HepG2 (cell line): ENCODE data around the gene KIAA1958. TPM values are rescaled to one million over a fixed set of nuclear protein-coding genes. Genes with fewer than 3 reads are reported as not detected.
A peak's percentile ranks its signal among the peaks of the same experiment; 100 is the strongest.

ENCODE experiments used
- ZNF12 ChIP-seq: sonication (generic); formaldehyde crosslinking; IDR thresholded peaks from 2 replicates; pipeline ENCODE4 v1.5.0; 2020; ENCODE audit warnings: missing genetic modification reagents
- ZNF264 ChIP-seq: sonication (generic); formaldehyde crosslinking; IDR thresholded peaks from 2 replicates; pipeline ENCODE4 v1.4.0; 2020; ENCODE audit warnings: missing genetic modification reagents
- ZNF776 ChIP-seq: sonication (generic); formaldehyde crosslinking; IDR thresholded peaks from 2 replicates; pipeline ENCODE4 v1.4.0; 2020; ENCODE audit warnings: mild to moderate bottlenecking, missing genetic modification reagents
- polyA plus RNA-seq, 8 experiments: library from polyadenylated mRNA; depleted of rRNA in 3 of 8; stranded (reverse) in 7 of 8; unstranded in 1 of 8; fragments of >200 nt; fragmentation: Illumina TruSeq in 4 of 8; extraction: Trizol in 4 of 8; gene quantifications; 2 replicates each; pipeline versions ENCODE4 v1.2.1 to v1.2.3, GENCODE V29; 2011 to 2016; ENCODE audit warnings: low read depth in 4 of 8, missing spikeins in 1 of 8, mixed read lengths in 1 of 8; ENCODE audit not compliant: insufficient read depth in 1 of 8
- total RNA-seq, 5 experiments: library from RNA; depleted of rRNA; stranded (reverse); fragments of >200 nt; fragmentation: Illumina TruSeq; extraction: Trizol; gene quantifications; 2 replicates each; pipeline ENCODE4 v1.2.3, GENCODE V29; 2016; ENCODE audit warnings: low read depth in 1 of 5
- TF ChIP-seq, protein P1 (sequence below), 2 experiments: IDR thresholded peaks; 2 replicates each; pipeline ENCODE4 v1.6.1; 2011 to 2012; ENCODE audit warnings: low read length in 2 of 2, borderline replicate concordance in 1 of 2, low read depth in 1 of 2, mild to moderate bottlenecking in 1 of 2, moderate library complexity in 1 of 2
- TF ChIP-seq, protein P2 (sequence below): sonication (generic); formaldehyde crosslinking; IDR thresholded peaks from 2 replicates; pipeline ENCODE4 v1.4.0; 2020; ENCODE audit warnings: low read depth, mild to moderate bottlenecking, missing genetic modification reagents
- TF ChIP-seq, protein P3 (sequence below): sonication (generic); formaldehyde crosslinking; IDR thresholded peaks from 2 replicates; pipeline ENCODE4 v1.8.0; 2022; ENCODE audit warnings: missing genetic modification reagents, mild to moderate bottlenecking, moderate library complexity, borderline replicate concordance
- TF ChIP-seq, protein P4 (sequence below): sonication (generic); formaldehyde crosslinking; conservative IDR thresholded peaks from 2 replicates; pipeline ENCODE4 v1.4.0; 2020; ENCODE audit warnings: missing genetic modification reagents
- TF ChIP-seq, protein P5 (sequence below): sonication (generic); formaldehyde crosslinking; IDR thresholded peaks from 2 replicates; pipeline ENCODE4 v1.5.1; 2020; ENCODE audit warnings: mild to moderate bottlenecking, moderate library complexity, missing genetic modification reagents
- TF ChIP-seq, protein P6 (sequence below): IDR thresholded peaks from 2 replicates; pipeline ENCODE4 v1.6.1; 2016; ENCODE audit warnings: low read depth
- TF ChIP-seq, protein P7 (sequence below): sonication (generic); formaldehyde crosslinking; IDR thresholded peaks from 2 replicates; pipeline ENCODE4 v1.5.1; 2020; ENCODE audit warnings: missing genetic modification reagents, mild to moderate bottlenecking, borderline replicate concordance
- TF ChIP-seq, protein P8 (sequence below): sonication (generic); formaldehyde crosslinking; IDR thresholded peaks from 2 replicates; pipeline ENCODE4 v1.8.0; 2022; ENCODE audit warnings: mild to moderate bottlenecking, missing genetic modification reagents, moderate library complexity

The KIAA1958 gene
- total and polyA plus RNA-seq, 2 of the 13 experiments (the other 11 are each of a cell fraction or from before 2014, with no cell fraction given), result 8.5 to 10.3 TPM

DNA sequence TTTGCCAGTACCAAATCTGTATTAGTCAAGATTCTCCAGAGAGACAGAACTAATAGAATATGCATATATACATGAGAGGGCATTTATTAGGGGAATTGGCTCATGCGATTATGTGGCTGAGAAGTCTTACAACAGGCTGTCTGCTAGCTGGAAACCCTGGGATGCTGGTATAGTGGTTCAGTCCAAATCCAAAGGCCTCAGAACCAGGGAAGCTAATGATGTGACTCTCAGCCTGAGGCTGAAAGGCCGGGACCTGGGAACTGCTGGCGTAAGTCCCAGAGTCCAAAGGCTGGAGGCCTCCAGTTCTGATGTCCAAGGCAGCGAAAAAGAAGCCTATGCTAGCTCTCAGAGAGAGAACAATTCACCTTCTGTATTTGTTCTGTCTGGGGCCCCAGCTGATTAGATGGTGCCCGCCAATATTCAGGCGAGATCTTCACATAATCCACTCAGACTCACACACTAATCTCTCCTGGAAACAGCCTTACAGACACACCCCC is 84.1 kb downstream of the KIAA1958 start (continued):
- TF ChIP-seq, protein P1, sequence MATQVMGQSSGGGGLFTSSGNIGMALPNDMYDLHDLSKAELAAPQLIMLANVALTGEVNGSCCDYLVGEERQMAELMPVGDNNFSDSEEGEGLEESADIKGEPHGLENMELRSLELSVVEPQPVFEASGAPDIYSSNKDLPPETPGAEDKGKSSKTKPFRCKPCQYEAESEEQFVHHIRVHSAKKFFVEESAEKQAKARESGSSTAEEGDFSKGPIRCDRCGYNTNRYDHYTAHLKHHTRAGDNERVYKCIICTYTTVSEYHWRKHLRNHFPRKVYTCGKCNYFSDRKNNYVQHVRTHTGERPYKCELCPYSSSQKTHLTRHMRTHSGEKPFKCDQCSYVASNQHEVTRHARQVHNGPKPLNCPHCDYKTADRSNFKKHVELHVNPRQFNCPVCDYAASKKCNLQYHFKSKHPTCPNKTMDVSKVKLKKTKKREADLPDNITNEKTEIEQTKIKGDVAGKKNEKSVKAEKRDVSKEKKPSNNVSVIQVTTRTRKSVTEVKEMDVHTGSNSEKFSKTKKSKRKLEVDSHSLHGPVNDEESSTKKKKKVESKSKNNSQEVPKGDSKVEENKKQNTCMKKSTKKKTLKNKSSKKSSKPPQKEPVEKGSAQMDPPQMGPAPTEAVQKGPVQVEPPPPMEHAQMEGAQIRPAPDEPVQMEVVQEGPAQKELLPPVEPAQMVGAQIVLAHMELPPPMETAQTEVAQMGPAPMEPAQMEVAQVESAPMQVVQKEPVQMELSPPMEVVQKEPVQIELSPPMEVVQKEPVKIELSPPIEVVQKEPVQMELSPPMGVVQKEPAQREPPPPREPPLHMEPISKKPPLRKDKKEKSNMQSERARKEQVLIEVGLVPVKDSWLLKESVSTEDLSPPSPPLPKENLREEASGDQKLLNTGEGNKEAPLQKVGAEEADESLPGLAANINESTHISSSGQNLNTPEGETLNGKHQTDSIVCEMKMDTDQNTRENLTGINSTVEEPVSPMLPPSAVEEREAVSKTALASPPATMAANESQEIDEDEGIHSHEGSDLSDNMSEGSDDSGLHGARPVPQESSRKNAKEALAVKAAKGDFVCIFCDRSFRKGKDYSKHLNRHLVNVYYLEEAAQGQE (IDR thresholded peaks at IDR 0.05; ENCODE audit: borderline replicate concordance in 1 of 2, low read depth in 1 of 2, low read length in 2 of 2), result no peak
- TF ChIP-seq, protein P2, sequence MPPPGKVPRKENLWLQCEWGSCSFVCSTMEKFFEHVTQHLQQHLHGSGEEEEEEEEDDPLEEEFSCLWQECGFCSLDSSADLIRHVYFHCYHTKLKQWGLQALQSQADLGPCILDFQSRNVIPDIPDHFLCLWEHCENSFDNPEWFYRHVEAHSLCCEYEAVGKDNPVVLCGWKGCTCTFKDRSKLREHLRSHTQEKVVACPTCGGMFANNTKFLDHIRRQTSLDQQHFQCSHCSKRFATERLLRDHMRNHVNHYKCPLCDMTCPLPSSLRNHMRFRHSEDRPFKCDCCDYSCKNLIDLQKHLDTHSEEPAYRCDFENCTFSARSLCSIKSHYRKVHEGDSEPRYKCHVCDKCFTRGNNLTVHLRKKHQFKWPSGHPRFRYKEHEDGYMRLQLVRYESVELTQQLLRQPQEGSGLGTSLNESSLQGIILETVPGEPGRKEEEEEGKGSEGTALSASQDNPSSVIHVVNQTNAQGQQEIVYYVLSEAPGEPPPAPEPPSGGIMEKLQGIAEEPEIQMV, result no peak
- peak; percentile 51; the same call in 1 of the 2 replicates for TF ChIP-seq ZNF264 (CRISPR knock-in tag)
- 0 out of 2 replicates have a peak, but pooled peaks have one; percentile 33 for TF ChIP-seq ZNF12 (CRISPR knock-in tag)
- TF ChIP-seq, protein P3, sequence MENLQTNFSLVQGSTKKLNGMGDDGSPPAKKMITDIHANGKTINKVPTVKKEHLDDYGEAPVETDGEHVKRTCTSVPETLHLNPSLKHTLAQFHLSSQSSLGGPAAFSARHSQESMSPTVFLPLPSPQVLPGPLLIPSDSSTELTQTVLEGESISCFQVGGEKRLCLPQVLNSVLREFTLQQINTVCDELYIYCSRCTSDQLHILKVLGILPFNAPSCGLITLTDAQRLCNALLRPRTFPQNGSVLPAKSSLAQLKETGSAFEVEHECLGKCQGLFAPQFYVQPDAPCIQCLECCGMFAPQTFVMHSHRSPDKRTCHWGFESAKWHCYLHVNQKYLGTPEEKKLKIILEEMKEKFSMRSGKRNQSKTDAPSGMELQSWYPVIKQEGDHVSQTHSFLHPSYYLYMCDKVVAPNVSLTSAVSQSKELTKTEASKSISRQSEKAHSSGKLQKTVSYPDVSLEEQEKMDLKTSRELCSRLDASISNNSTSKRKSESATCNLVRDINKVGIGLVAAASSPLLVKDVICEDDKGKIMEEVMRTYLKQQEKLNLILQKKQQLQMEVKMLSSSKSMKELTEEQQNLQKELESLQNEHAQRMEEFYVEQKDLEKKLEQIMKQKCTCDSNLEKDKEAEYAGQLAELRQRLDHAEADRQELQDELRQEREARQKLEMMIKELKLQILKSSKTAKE (CRISPR knock-in tag), result no peak
- TF ChIP-seq, protein P4, sequence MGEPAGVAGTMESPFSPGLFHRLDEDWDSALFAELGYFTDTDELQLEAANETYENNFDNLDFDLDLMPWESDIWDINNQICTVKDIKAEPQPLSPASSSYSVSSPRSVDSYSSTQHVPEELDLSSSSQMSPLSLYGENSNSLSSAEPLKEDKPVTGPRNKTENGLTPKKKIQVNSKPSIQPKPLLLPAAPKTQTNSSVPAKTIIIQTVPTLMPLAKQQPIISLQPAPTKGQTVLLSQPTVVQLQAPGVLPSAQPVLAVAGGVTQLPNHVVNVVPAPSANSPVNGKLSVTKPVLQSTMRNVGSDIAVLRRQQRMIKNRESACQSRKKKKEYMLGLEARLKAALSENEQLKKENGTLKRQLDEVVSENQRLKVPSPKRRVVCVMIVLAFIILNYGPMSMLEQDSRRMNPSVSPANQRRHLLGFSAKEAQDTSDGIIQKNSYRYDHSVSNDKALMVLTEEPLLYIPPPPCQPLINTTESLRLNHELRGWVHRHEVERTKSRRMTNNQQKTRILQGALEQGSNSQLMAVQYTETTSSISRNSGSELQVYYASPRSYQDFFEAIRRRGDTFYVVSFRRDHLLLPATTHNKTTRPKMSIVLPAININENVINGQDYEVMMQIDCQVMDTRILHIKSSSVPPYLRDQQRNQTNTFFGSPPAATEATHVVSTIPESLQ (CRISPR knock-in tag), result no peak
- TF ChIP-seq, protein P5, sequence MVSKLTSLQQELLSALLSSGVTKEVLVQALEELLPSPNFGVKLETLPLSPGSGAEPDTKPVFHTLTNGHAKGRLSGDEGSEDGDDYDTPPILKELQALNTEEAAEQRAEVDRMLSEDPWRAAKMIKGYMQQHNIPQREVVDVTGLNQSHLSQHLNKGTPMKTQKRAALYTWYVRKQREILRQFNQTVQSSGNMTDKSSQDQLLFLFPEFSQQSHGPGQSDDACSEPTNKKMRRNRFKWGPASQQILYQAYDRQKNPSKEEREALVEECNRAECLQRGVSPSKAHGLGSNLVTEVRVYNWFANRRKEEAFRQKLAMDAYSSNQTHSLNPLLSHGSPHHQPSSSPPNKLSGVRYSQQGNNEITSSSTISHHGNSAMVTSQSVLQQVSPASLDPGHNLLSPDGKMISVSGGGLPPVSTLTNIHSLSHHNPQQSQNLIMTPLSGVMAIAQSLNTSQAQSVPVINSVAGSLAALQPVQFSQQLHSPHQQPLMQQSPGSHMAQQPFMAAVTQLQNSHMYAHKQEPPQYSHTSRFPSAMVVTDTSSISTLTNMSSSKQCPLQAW (CRISPR knock-in tag), result no peak
- no peak for TF ChIP-seq ZNF776 (CRISPR knock-in tag)
- TF ChIP-seq, protein P6, sequence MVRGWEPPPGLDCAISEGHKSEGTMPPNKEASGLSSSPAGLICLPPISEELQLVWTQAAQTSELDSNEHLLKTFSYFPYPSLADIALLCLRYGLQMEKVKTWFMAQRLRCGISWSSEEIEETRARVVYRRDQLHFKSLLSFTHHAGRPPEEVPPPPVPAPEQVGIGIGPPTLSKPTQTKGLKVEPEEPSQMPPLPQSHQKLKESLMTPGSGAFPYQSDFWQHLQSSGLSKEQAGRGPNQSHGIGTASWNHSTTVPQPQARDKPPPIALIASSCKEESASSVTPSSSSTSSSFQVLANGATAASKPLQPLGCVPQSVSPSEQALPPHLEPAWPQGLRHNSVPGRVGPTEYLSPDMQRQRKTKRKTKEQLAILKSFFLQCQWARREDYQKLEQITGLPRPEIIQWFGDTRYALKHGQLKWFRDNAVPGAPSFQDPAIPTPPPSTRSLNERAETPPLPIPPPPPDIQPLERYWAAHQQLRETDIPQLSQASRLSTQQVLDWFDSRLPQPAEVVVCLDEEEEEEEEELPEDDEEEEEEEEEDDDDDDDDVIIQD, result 0 out of 2 replicates have a peak, but pooled peaks have one; percentile 25
- TF ChIP-seq, protein P7, sequence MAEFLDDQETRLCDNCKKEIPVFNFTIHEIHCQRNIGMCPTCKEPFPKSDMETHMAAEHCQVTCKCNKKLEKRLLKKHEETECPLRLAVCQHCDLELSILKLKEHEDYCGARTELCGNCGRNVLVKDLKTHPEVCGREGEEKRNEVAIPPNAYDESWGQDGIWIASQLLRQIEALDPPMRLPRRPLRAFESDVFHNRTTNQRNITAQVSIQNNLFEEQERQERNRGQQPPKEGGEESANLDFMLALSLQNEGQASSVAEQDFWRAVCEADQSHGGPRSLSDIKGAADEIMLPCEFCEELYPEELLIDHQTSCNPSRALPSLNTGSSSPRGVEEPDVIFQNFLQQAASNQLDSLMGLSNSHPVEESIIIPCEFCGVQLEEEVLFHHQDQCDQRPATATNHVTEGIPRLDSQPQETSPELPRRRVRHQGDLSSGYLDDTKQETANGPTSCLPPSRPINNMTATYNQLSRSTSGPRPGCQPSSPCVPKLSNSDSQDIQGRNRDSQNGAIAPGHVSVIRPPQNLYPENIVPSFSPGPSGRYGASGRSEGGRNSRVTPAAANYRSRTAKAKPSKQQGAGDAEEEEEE, result no peak
- TF ChIP-seq, protein P8, sequence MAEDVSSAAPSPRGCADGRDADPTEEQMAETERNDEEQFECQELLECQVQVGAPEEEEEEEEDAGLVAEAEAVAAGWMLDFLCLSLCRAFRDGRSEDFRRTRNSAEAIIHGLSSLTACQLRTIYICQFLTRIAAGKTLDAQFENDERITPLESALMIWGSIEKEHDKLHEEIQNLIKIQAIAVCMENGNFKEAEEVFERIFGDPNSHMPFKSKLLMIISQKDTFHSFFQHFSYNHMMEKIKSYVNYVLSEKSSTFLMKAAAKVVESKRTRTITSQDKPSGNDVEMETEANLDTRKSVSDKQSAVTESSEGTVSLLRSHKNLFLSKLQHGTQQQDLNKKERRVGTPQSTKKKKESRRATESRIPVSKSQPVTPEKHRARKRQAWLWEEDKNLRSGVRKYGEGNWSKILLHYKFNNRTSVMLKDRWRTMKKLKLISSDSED (CRISPR knock-in tag), result no peak
